ENCODE measurements around the gene CNN3. TPM values are rescaled to one million over a fixed set of nuclear protein-coding genes. Genes with fewer than 3 reads are reported as not detected.

Gene CNN3
- total RNA-seq, 2 donors from 2014 or later = 275 to 308 TPM

DNA sequence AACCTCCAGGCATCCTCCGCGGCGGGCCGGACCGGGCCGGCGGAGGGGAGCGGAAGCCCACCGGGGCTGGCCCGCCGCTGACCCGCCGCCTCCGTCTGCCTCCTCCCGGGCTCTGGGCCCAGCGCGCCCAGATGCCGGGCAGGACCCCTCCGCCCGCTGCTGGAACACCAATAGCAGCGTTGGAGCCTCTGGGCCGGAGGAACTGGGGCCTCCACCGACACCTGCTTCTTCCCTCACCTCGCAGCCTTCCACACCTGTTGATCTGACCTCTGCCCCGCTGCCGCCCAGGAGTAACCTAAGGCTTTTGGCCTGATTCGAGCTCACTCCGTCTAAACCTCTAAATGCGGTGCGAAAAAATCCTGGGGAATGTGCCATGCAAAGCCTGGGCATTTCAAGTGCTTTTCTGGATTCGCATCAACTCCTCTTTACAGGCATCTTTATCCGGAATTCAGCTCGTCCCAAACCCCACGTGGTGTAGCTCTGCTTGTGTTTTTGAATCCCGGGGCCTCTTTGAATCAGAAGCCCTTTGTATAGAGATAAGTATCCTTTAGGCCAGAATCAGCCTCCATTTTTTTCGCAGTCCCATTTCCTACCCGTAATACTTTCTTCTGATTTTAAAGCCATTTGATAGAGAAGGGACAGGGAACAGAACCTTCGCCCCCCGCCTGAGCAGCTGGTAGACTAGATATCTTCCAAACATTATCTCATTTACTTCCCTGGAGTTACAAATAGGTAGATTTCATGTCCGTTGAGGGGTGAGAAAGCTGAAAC lies 680 bp upstream of the CNN3 start:
- DNase-seq = no peak

DNA sequence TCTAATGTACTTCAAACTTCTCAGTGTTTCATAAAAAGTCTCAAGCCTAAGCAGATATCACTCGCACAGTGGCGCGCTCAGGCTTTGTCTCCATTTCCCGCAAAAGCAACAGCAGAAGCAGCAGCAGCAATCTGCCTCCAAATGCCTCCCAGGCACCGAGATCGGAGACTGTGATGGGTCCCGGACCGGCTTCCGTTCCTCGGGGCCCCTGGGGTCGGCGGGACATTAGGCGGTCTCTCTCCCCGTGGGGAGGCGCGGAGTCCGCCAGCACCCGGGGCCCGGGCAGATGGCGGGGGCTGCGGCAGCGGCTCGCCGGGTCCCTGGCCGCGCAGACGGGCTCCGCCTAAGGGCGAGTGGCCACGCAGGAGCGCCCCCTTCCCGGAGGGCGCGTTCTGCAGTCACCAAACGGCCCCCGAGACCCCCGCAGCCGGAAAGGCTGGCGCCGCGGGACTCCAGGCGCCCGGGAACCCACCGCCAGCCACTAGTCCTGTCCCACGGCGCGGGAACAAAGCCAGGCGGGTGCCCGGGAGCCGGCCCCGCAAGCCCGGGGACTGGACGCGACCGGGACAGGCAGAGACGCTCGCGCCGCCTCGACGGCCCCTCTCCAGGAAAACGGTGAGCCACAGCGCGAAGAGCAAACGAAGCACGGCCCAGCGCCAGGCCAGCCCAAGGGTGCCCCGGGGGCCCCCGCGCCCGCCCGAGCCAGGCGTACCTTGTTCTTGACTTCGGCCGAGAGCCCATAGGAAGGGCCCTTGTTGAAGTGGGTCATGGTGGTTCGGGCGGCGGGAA lies 590 bp downstream of the CNN3 start:
- Histone ChIP-seq H3K4me1 (ENCODE audit: control insufficient read depth, insufficient read depth, low read length) (peaks cover 16% of the 10 kb centered on the region), H3K27ac (ENCODE audit: low read depth, low read length) (peak overlapping the region; percentile 100), H3K9me3 (ENCODE audit: control insufficient read depth, low read length) (no peaks in the 10 kb centered on the region), H3K9ac (ENCODE audit: extremely low read depth, low read length, poor library complexity, severe bottlenecking) (peak overlapping the region; percentile 100), H3K27me3 (ENCODE audit: control insufficient read depth, insufficient read depth, low read length, poor library complexity, severe bottlenecking) (no peaks in the 10 kb centered on the region), H3K4me3 (ENCODE audit: low read length) (peak overlapping the region; percentile 99), H3K36me3 (ENCODE audit: control insufficient read depth, insufficient read depth, low read length) (peaks cover 30% of the 10 kb centered on the region)
- TF ChIP-seq, protein P1, sequence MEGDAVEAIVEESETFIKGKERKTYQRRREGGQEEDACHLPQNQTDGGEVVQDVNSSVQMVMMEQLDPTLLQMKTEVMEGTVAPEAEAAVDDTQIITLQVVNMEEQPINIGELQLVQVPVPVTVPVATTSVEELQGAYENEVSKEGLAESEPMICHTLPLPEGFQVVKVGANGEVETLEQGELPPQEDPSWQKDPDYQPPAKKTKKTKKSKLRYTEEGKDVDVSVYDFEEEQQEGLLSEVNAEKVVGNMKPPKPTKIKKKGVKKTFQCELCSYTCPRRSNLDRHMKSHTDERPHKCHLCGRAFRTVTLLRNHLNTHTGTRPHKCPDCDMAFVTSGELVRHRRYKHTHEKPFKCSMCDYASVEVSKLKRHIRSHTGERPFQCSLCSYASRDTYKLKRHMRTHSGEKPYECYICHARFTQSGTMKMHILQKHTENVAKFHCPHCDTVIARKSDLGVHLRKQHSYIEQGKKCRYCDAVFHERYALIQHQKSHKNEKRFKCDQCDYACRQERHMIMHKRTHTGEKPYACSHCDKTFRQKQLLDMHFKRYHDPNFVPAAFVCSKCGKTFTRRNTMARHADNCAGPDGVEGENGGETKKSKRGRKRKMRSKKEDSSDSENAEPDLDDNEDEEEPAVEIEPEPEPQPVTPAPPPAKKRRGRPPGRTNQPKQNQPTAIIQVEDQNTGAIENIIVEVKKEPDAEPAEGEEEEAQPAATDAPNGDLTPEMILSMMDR (conservative IDR thresholded peaks at IDR 0.05) = peak; percentile 76
- peaks cover 54% of the 10 kb centered on the region for H3K4me1 Mint-ChIP-seq
- DNase-seq = peak; percentile 85
- no peaks in the 10 kb centered on the region for H3K9me3 Mint-ChIP-seq
- H3K4me3 Mint-ChIP-seq = peak overlapping the region; percentile 99
- peaks cover 20% of the 10 kb centered on the region for H3K36me3 Mint-ChIP-seq (ENCODE audit: low read depth)
- no peaks in the 10 kb centered on the region for H3K27me3 Mint-ChIP-seq (ENCODE audit: insufficient read depth)
- peak overlapping the region; percentile 100 for H3K27ac Mint-ChIP-seq
- WGBS, 2 experiments (ENCODE audit: insufficient coverage in 1 of 2, insufficient read length in 1 of 2) = 0% methylated on average over 37 to 78 of the region's 78 CpGs

More for the DNA sequence above, 680 bp upstream of the CNN3 start:
- Histone ChIP-seq H3K36me3 (ENCODE audit: control insufficient read depth, insufficient read depth, low read length) (peaks cover 28% of the 10 kb centered on the region), H3K9me3 (ENCODE audit: control insufficient read depth, low read length) (no peaks in the 10 kb centered on the region), H3K27me3 (ENCODE audit: control insufficient read depth, insufficient read depth, low read length, poor library complexity, severe bottlenecking) (no peaks in the 10 kb centered on the region), H3K4me1 (ENCODE audit: control insufficient read depth, insufficient read depth, low read length) (peaks cover 13% of the 10 kb centered on the region), H3K4me3 (ENCODE audit: low read length) (peak overlapping the region; percentile 85), H3K9ac (ENCODE audit: extremely low read depth, low read length, poor library complexity, severe bottlenecking) (peak overlapping the region; percentile 81), H3K27ac (ENCODE audit: low read depth, low read length) (peak overlapping the region; percentile 90)
- Mint-ChIP-seq H3K9me3 (no peaks in the 10 kb centered on the region), H3K27ac (peak overlapping the region; percentile 99), H3K4me1 (peaks cover 47% of the 10 kb centered on the region), H3K36me3 (ENCODE audit: low read depth) (peaks cover 13% of the 10 kb centered on the region), H3K27me3 (ENCODE audit: insufficient read depth) (no peaks in the 10 kb centered on the region), H3K4me3 (peak overlapping the region; percentile 99)
- WGBS, 2 experiments (ENCODE audit: insufficient coverage in 1 of 2, insufficient read length in 1 of 2) = 4 to 10% methylated on average over 24 to 40 of the region's 40 CpGs
- TF ChIP-seq, protein P1 (conservative IDR thresholded peaks at IDR 0.05) = no peak

- WGBS, 2 experiments (ENCODE audit: insufficient coverage in 1 of 2, insufficient read length in 1 of 2) = 0% methylated on average over 14 to 23 of the region's 23 CpGs
- Histone ChIP-seq H3K9ac (ENCODE audit: extremely low read depth, low read length, poor library complexity, severe bottlenecking) (peak overlapping the region; percentile 100), H3K4me1 (ENCODE audit: control insufficient read depth, insufficient read depth, low read length) (peaks cover 16% of the 10 kb centered on the region), H3K4me3 (ENCODE audit: low read length) (peak overlapping the region; percentile 99), H3K27ac (ENCODE audit: low read depth, low read length) (peak overlapping the region; percentile 100), H3K27me3 (ENCODE audit: control insufficient read depth, insufficient read depth, low read length, poor library complexity, severe bottlenecking) (no peaks in the 10 kb centered on the region), H3K36me3 (ENCODE audit: control insufficient read depth, insufficient read depth, low read length) (peaks cover 36% of the 10 kb centered on the region), H3K9me3 (ENCODE audit: control insufficient read depth, low read length) (no peaks in the 10 kb centered on the region)
- Mint-ChIP-seq H3K36me3 (ENCODE audit: low read depth) (peaks cover 20% of the 10 kb centered on the region), H3K9me3 (no peaks in the 10 kb centered on the region), H3K27ac (peak overlapping the region; percentile 100), H3K4me1 (peaks cover 60% of the 10 kb centered on the region), H3K27me3 (ENCODE audit: insufficient read depth) (no peaks in the 10 kb centered on the region), H3K4me3 (peak overlapping the region; percentile 99)
- TF ChIP-seq, protein P1 (conservative IDR thresholded peaks at IDR 0.05) = no peak
- DNase-seq = peak; percentile 97
Measured at GRCh38 chr1:94925561-94926125, 1.3 kb downstream of the CNN3 start.

All from endodermal cell (in vitro differentiated cells).